Measurements from ENCODE around the gene COX6A1. TPM values are rescaled to one million over a fixed set of nuclear protein-coding genes. Genes with fewer than 3 reads are reported as not detected.
A peak's percentile ranks its signal among the peaks of the same experiment; 100 is the strongest.

Gene COX6A1
- total RNA-seq, 1 donor from 2014 or later, result 255 TPM

- no peak for ATAC-seq (ENCODE audit: low read depth)
- POLR2A ChIA-PET, result interaction anchor here (0.5 to 3.5 kb wide), 17 partner anchors 10 to 1323 kb away, joined by 3 to 54 read pairs (median 7); partner anchors contain the start of genes COQ5, COX6A1, DYNLL1 and POP5
- DNase-seq, result peak; percentile 21
- no peak for TF ChIP-seq CTCF (IDR thresholded peaks at IDR 0.05)
- Mint-ChIP-seq H3K27me3 (no peaks in the 10 kb centered on the region), H3K27ac (peak overlapping the region; percentile 86), H3K9me3 (no peaks in the 10 kb centered on the region), H3K4me3 (peak overlapping the region; percentile 90), H3K4me1 (peaks cover 33% of the 10 kb centered on the region), H3K36me3 (ENCODE audit: low read depth) (peaks cover 40% of the 10 kb centered on the region)
- intact Hi-C loops (cut with micrococcal nuclease), result loop anchor here (2.0 kb wide), 2 partner anchors 14 to 22 kb away; partner anchors contain the start of genes GATC and TRIAP1
- CTCF ChIA-PET, result interaction anchor here (1.0 to 2.7 kb wide), 6 partner anchors 9 to 240 kb away, joined by 4 to 16 read pairs (median 6); partner anchors contain the start of genes COX6A1 and DYNLL1
Observed at GRCh38 chr12:120468325-120468820, 30.5 kb downstream of the COX6A1 start.

GRCh38 chr12:120468821-120469449 lies 31.0 kb downstream of the COX6A1 start:
- ChIA-PET CTCF (interaction anchor here (1.2 to 2.7 kb wide), 6 partner anchors 10 to 63 kb away, joined by 4 to 16 read pairs (median 6); partner anchors contain the start of genes COX6A1 and DYNLL1), POLR2A (interaction anchor here (0.6 to 3.5 kb wide), 23 partner anchors 10 to 1322 kb away, joined by 3 to 54 read pairs (median 5); partner anchors contain the start of genes ACADS, COQ5, COX6A1 and DYNLL1)
- ATAC-seq (ENCODE audit: low read depth) (peak; percentile 66), DNase-seq (no peak)
- intact Hi-C loops (cut with micrococcal nuclease), result loop anchor here (1.0 to 2.0 kb wide), 6 partner anchors 14 to 112 kb away; partner anchors contain the start of genes GATC, POP5, RNF10 and TRIAP1
- no peak for TF ChIP-seq CTCF (IDR thresholded peaks at IDR 0.05)
- H3K9me3 Mint-ChIP-seq, result no peaks in the 10 kb centered on the region
- no peaks in the 10 kb centered on the region for H3K27me3 Mint-ChIP-seq
- peak overlapping the region; percentile 90 for H3K4me3 Mint-ChIP-seq
- H3K27ac Mint-ChIP-seq, result peak overlapping the region; percentile 86
- peaks cover 34% of the 10 kb centered on the region for H3K36me3 Mint-ChIP-seq (ENCODE audit: low read depth)
- peaks cover 33% of the 10 kb centered on the region for H3K4me1 Mint-ChIP-seq

GRCh38 chr12:120469450-120470149 lies 31.7 kb downstream of the COX6A1 start, which contains the start of gene SRSF9:
SRSF9 (minus strand) TSS chr12:120469748; CDS start chr12:120469609, 139 bp downstream.
- ATAC-seq (ENCODE audit: low read depth) (peak; percentile 88), DNase-seq (peak; percentile 99)
- Mint-ChIP-seq H3K4me3 (peak within 1 kb of the TSS; percentile 90), H3K4me1 (peaks cover 33% of the 10 kb centered on the region), H3K27ac (peak within 1 kb of the TSS; percentile 86), H3K9me3 (no peaks in the 10 kb centered on the region), H3K36me3 (ENCODE audit: low read depth) (peaks cover 28% of the 10 kb centered on the region), H3K27me3 (no peaks in the 10 kb centered on the region)
- ChIA-PET CTCF (interaction anchor here (0.9 to 2.7 kb wide), 6 partner anchors 11 to 66 kb away, joined by 3 to 16 read pairs (median 6); partner anchors contain the start of genes COX6A1 and DYNLL1), POLR2A (interaction anchor here (0.5 to 3.5 kb wide), 21 partner anchors 11 to 357 kb away, joined by 3 to 54 read pairs (median 5); partner anchors contain the start of genes ACADS, COQ5, COX6A1 and DYNLL1)
- TF ChIP-seq CTCF (IDR thresholded peaks at IDR 0.05), result no peak
- intact Hi-C loops (cut with micrococcal nuclease), result loop anchor here (1.0 to 2.0 kb wide), 6 partner anchors 15 to 112 kb away; partner anchors contain the start of genes GATC, POP5, RNF10 and TRIAP1

- Mint-ChIP-seq H3K27ac (peak overlapping the region; percentile 82), H3K36me3 (ENCODE audit: low read depth) (peaks cover 21% of the 10 kb centered on the region), H3K9me3 (no peaks in the 10 kb centered on the region), H3K27me3 (no peaks in the 10 kb centered on the region), H3K4me1 (peaks cover 33% of the 10 kb centered on the region), H3K4me3 (peak overlapping the region; percentile 90)
- POLR2A ChIA-PET, result interaction anchor here (0.5 to 3.5 kb wide), 10 partner anchors 11 to 358 kb away, joined by 3 to 54 read pairs (median 7); partner anchors contain the start of genes COX6A1, DYNLL1, RNF10 and RNU4-1
- DNase-seq, result no peak
- TF ChIP-seq CTCF (IDR thresholded peaks at IDR 0.05), result no peak
- CTCF ChIA-PET, result interaction anchor here (0.9 to 2.7 kb wide), 5 partner anchors 25 to 66 kb away, joined by 3 to 16 read pairs (median 4); partner anchors contain the start of genes COX6A1 and DYNLL1
- intact Hi-C loops (cut with micrococcal nuclease), result no loop called here
- peak; percentile 2 for ATAC-seq (ENCODE audit: low read depth)
Observed at GRCh38 chr12:120470150-120470784, 32.4 kb downstream of the COX6A1 start.
